8988T (cell line): Measurements from ENCODE around the gene MSH3.

Source experiments
- DNase-seq: peaks from one replicate; pipeline ENCODE4 v3.0.0; 2011

The MSH3 gene

DNA sequence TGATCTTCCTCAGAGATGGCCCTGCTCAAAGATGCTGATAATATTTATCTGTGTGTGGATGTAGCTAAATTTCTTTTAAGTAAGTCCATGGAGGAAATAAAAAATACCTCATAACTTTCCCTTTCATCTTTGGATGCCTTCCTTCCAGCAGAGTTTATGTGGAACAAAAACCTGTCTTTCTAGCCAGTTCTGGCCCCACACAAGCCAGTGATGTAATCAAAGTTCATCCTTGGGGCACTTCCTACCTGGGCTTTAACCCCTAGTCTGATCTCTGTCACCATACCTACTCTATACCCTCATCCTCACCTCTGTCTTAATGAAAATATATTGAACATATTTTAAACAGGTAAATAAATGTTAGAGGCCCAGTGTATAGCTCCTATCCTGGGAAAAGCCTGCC lies 265.9 kb downstream of the MSH3 start:
- no peak for DNase-seq

DNA sequence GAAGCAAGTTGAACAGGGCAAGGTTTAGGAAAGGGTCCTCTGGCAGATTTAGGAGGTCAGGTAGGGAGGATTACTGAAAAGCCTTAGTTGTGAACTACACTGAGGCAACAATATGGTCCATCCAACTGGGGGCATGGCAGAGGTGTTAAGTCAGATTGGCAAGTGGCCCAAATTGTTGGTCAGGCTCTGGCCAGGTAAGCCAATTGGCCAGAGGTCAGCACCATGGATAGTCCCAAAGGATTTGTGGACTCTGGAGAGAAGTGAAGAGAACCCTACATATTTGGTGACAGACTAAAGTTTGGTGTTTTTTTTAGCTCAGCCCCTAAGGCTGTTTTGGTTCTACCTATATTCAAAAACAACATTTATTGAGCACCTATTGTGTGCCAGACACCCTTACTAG lies 266.6 kb downstream of the MSH3 start:
- DNase-seq, result no peak

DNA sequence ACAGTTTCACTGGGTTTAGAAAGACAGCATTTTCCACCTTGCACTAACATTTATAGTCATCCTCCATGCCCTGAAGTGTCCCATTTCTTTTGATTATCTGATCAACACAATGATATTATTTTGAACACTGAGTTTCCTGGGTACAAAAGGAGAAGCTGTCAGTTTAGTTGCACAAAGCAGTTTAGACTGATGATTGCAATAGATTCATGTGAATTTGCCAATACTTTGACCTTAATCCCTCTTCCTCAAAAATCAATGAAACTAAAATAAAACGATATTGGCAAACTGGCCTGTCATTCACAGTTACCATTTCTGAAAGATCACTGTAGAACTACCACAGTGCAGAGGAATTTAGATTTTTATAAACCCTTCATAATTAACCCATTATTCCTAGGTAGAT lies 271.5 kb downstream of the MSH3 start:
- no peak for DNase-seq
